HepG2 (cell line): ENCODE data around the gene ZNF652. TPM values are rescaled to one million over a fixed set of nuclear protein-coding genes. Genes with fewer than 3 reads are reported as not detected.
A peak's percentile ranks its signal among the peaks of the same experiment; 100 is the strongest.

Source experiments
- DNMT3B ChIP-seq: conservative IDR thresholded peaks from 2 replicates; pipeline ENCODE4 v1.6.1; 2016; ENCODE audit warnings: missing biosample characterization, control low read depth
- DRAP1 ChIP-seq: IDR thresholded peaks from 2 replicates; pipeline ENCODE4 v1.6.1; 2016; ENCODE audit warnings: missing genetic modification reagents, missing compliant biosample characterization
- FOSL2 ChIP-seq: sonication (generic); formaldehyde crosslinking; IDR thresholded peaks from 2 replicates; pipeline ENCODE4 v1.4.0; 2020; ENCODE audit warnings: missing genetic modification reagents
- HOXA3 ChIP-seq: sonication (generic); formaldehyde crosslinking; IDR thresholded peaks from 2 replicates; pipeline ENCODE4 v1.5.0; 2020; ENCODE audit warnings: missing genetic modification reagents
- IKZF1 ChIP-seq: fragments of 450-650 bp; IDR thresholded peaks from 2 replicates; pipeline ENCODE4 v1.7.1; 2016
- MLXIP ChIP-seq: sonication (generic); formaldehyde crosslinking; IDR thresholded peaks from 2 replicates; pipeline ENCODE4 v1.9.0; 2021; ENCODE audit warnings: missing genetic modification reagents, borderline replicate concordance
- MTERF4 ChIP-seq: sonication (generic); formaldehyde crosslinking; IDR thresholded peaks from 2 replicates; pipeline ENCODE4 v1.8.0; 2023; ENCODE audit warnings: mild to moderate bottlenecking, missing genetic modification reagents
- PCBP1 ChIP-seq: fragments of 200-400 bp; formaldehyde crosslinking; IDR thresholded peaks from 2 replicates; pipeline ENCODE4 v1.6.1; 2017; ENCODE audit warnings: mild to moderate bottlenecking, low read depth, low read length, borderline replicate concordance
- PLRG1 ChIP-seq: fragments of 450-650 bp; conservative IDR thresholded peaks from 2 replicates; pipeline ENCODE4 v1.6.1; 2016
- SKI ChIP-seq: fragments of 450-650 bp; IDR thresholded peaks from one replicate; pipeline ENCODE4 v1.6.1; 2018; ENCODE audit warnings: mild to moderate bottlenecking; ENCODE audit not compliant: partially characterized antibody
- SSRP1 ChIP-seq: IDR thresholded peaks from 2 replicates; pipeline ENCODE4 v1.6.1; 2016; ENCODE audit warnings: control low read depth
- U2AF1 ChIP-seq: fragments of 200-400 bp; formaldehyde crosslinking; optimal IDR thresholded peaks from 2 replicates; pipeline ENCODE3; 2017; ENCODE audit warnings: mild to moderate bottlenecking, low read depth, low read length
- ZNF234 ChIP-seq: sonication (generic); formaldehyde crosslinking; conservative IDR thresholded peaks from 2 replicates; pipeline ENCODE4 v1.5.1; 2020; ENCODE audit warnings: mild to moderate bottlenecking, missing genetic modification reagents
- ZNF432 ChIP-seq: sonication (generic); formaldehyde crosslinking; IDR thresholded peaks from 2 replicates; pipeline ENCODE4 v1.5.0; 2020; ENCODE audit warnings: missing genetic modification reagents, mild to moderate bottlenecking, borderline replicate concordance
- ZNF512 ChIP-seq: sonication (generic); formaldehyde crosslinking; IDR thresholded peaks from 2 replicates; pipeline ENCODE4 v1.4.0; 2020; ENCODE audit warnings: mild to moderate bottlenecking, missing genetic modification reagents
- ZNF569 ChIP-seq: sonication (generic); formaldehyde crosslinking; IDR thresholded peaks from 2 replicates; pipeline ENCODE4 v1.5.0; 2020; ENCODE audit warnings: mild to moderate bottlenecking, missing genetic modification reagents, moderate library complexity, borderline replicate concordance
- ZNF709 ChIP-seq: sonication (generic); formaldehyde crosslinking; IDR thresholded peaks from 2 replicates; pipeline ENCODE4 v1.5.0; 2020; ENCODE audit warnings: mild to moderate bottlenecking, missing genetic modification reagents
- polyA plus RNA-seq, 8 experiments: library from polyadenylated mRNA; depleted of rRNA in 3 of 8; stranded (reverse) in 7 of 8; unstranded in 1 of 8; fragments of >200 nt; fragmentation: Illumina TruSeq in 4 of 8; extraction: Trizol in 4 of 8; gene quantifications; 2 replicates each; pipeline versions ENCODE4 v1.2.1 to v1.2.3, GENCODE V29; 2011 to 2016; ENCODE audit warnings: low read depth in 4 of 8, missing spikeins in 1 of 8, mixed read lengths in 1 of 8; ENCODE audit not compliant: insufficient read depth in 1 of 8
- total RNA-seq, 5 experiments: library from RNA; depleted of rRNA; stranded (reverse); fragments of >200 nt; fragmentation: Illumina TruSeq; extraction: Trizol; gene quantifications; 2 replicates each; pipeline ENCODE4 v1.2.3, GENCODE V29; 2016; ENCODE audit warnings: low read depth in 1 of 5
- TF ChIP-seq, protein P1 (sequence below): sonication (generic); formaldehyde crosslinking; IDR thresholded peaks from 2 replicates; pipeline ENCODE4 v1.4.0; 2020; ENCODE audit warnings: missing genetic modification reagents
- TF ChIP-seq, protein P2 (sequence below): sonication (generic); formaldehyde crosslinking; IDR thresholded peaks from 2 replicates; pipeline ENCODE4 v1.5.0; 2020; ENCODE audit warnings: missing genetic modification reagents
- TF ChIP-seq, protein P3 (sequence below): sonication (generic); formaldehyde crosslinking; IDR thresholded peaks from 2 replicates; pipeline ENCODE4 v1.4.0; 2020; ENCODE audit warnings: missing genetic modification reagents

The ZNF652 gene
- total and polyA plus RNA-seq, 2 of the 13 experiments (the other 11 are each of a cell fraction or from before 2014, with no cell fraction given), result 16.2 to 30.2 TPM

DNA sequence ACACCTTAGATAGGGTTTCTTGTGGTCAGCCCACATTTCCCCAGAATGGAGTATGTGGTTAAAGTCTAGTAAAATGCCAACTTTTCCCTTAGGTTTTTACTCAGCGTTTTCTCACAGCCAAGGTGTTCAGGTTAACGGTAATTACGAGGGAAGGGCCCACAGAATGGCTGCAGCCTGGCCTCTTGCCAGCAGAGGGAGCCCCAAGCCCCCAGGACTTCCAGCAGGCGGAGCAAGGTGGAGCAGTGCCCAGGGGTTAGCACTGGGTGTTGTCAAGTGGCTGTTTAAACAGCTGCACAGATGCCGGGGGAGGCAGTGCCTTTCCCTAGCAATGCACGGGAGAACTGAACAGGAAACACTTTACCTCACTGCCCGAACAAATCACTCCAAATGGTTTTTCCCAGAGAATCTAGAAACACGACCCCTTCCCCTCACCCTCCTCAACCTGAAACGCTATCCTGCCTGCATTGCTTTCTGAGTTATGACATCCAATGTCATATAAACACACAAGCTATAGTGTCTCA lies 46.0 kb upstream of the ZNF652 start (continued):
- TF ChIP-seq MLXIP (no peak), SKI (no peak), U2AF1 (no peak), DNMT3B (CRISPR knock-in tag) (no peak), MTERF4 (CRISPR knock-in tag) (0 out of 2 replicates have a peak, but pooled peaks have one; percentile 25), PCBP1 (no peak), PLRG1 (no peak), FOSL2 (CRISPR knock-in tag) (peak; percentile 47; the same call in 1 of the 2 replicates), ZNF709 (CRISPR knock-in tag) (no peak), IKZF1 (no peak), ZNF512 (CRISPR knock-in tag) (0 out of 2 replicates have a peak, but pooled peaks have one; percentile 50), ZNF432 (CRISPR knock-in tag) (no peak), DRAP1 (CRISPR knock-in tag) (peak; percentile 22; the same call in 1 of the 2 replicates), ZNF234 (CRISPR knock-in tag) (no peak), HOXA3 (0 out of 2 replicates have a peak, but pooled peaks have one; percentile 35), ZNF569 (CRISPR knock-in tag) (no peak), SSRP1 (CRISPR knock-in tag) (no peak)
- TF ChIP-seq, protein P1, sequence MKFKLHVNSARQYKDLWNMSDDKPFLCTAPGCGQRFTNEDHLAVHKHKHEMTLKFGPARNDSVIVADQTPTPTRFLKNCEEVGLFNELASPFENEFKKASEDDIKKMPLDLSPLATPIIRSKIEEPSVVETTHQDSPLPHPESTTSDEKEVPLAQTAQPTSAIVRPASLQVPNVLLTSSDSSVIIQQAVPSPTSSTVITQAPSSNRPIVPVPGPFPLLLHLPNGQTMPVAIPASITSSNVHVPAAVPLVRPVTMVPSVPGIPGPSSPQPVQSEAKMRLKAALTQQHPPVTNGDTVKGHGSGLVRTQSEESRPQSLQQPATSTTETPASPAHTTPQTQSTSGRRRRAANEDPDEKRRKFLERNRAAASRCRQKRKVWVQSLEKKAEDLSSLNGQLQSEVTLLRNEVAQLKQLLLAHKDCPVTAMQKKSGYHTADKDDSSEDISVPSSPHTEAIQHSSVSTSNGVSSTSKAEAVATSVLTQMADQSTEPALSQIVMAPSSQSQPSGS, result no peak
- TF ChIP-seq, protein P2, sequence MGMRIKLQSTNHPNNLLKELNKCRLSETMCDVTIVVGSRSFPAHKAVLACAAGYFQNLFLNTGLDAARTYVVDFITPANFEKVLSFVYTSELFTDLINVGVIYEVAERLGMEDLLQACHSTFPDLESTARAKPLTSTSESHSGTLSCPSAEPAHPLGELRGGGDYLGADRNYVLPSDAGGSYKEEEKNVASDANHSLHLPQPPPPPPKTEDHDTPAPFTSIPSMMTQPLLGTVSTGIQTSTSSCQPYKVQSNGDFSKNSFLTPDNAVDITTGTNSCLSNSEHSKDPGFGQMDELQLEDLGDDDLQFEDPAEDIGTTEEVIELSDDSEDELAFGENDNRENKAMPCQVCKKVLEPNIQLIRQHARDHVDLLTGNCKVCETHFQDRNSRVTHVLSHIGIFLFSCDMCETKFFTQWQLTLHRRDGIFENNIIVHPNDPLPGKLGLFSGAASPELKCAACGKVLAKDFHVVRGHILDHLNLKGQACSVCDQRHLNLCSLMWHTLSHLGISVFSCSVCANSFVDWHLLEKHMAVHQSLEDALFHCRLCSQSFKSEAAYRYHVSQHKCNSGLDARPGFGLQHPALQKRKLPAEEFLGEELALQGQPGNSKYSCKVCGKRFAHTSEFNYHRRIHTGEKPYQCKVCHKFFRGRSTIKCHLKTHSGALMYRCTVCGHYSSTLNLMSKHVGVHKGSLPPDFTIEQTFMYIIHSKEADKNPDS (CRISPR knock-in tag), result no peak
- TF ChIP-seq, protein P3, sequence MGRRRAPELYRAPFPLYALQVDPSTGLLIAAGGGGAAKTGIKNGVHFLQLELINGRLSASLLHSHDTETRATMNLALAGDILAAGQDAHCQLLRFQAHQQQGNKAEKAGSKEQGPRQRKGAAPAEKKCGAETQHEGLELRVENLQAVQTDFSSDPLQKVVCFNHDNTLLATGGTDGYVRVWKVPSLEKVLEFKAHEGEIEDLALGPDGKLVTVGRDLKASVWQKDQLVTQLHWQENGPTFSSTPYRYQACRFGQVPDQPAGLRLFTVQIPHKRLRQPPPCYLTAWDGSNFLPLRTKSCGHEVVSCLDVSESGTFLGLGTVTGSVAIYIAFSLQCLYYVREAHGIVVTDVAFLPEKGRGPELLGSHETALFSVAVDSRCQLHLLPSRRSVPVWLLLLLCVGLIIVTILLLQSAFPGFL (CRISPR knock-in tag), result no peak
